ENCODE data around the gene NAT14.

Gene NAT14

DNA sequence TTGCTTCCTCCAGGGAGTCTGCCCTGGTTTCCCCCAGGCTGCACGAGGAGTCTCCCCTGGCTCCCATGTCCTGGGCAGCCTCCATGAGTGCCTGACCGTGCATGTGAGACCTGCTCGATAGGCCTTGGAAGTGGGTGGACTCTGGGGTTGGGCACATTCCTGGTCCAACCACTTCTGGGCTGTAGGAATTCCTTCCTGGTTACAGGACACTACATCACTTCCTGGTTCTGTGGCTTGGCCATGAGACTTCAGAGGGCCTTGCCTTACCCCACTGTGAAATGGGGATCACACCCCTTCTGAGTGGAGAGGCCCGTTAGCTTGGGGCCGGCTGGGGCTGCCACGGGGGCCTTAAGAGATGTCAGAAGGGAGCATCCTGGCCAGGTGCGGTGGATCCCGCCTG, 12.5 kb upstream of the NAT14 start:
- no peak for ATAC-seq

DNA sequence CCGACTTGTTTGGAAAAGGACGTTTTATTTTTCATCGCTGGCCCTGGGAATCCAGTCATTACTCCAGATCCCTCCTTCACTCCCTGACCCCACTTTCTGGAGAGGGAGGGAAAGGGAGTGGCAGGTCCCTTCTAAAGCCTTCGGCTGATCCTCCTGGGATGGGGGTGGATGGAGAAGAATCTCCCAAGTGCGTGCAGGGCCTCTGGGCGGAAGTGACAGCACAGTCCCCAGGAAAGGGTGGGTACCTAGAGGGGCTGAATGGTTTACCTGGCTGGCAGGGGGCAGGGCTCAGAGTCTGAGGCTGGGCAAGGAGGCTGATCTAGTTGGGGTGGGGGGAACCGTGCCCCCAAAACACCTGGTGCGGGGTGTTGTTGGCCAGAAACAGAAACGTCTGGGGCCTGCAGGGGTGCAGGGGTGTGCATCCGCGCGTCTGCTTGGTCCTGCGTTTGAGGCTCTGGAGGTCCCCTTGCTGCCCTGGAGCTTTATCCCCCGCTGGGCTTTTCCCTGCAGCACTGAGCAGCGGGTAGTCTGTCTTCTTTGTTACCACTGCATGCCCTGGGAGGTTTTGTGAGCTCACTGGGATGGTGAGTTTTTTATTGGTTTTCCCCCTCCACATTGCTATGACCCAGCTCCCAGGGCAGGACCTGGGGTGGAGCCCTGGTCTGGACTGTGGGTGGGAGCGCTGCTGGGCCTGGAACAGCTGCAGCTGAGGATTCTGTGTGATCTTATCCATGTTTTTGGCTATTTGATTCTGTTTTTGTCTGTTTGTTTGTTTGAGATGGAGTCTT, 11.6 kb upstream of the NAT14 start:
- no peak for ATAC-seq

DNA sequence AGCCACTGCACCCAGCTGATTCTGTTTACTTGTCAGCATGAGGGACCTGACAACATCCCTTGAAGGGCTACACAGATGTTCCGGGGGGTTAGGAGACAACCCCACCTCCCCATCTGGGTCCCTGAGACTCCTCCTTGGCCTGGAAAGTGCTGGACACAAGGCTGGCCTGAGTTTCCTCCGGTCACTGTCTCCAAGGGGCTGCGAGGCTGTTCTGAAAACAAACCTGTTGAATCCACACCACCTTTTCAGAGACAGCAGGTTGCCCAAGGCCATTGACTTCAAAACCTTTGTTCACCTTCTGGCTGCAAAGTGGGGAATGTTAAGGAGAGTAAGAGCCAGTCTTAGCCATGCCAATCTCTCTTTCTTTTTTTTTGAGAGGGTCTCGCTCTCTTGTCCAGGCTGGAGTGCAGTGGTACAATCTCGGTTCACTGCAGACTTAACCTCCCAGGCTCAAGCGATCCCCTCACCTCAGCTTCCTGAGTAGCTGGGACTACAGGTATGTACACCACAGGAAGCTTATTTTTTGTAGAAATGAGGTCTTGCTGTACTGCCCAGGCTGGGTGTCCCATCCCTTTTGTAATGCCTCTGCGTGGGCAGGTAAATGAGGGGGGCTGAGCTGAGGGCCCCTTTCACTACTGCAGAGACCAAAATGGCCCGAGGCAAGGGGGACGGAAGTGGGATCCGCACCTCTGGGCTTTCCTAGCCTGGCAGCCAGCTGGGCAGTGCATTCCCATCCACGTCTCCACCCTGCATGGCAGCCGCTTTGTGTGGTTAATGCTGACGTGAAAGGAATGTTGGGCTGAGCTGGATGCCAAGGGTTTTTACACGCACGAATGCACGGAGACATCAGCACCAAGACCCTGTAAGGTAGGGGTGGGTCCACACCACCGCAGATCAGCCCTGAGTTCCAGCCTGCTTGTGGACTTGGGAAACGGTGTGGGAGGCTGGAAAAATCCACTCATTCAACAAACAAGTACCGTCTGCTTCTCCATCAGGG, 10.4 kb upstream of the NAT14 start:
- ATAC-seq = no peak

DNA sequence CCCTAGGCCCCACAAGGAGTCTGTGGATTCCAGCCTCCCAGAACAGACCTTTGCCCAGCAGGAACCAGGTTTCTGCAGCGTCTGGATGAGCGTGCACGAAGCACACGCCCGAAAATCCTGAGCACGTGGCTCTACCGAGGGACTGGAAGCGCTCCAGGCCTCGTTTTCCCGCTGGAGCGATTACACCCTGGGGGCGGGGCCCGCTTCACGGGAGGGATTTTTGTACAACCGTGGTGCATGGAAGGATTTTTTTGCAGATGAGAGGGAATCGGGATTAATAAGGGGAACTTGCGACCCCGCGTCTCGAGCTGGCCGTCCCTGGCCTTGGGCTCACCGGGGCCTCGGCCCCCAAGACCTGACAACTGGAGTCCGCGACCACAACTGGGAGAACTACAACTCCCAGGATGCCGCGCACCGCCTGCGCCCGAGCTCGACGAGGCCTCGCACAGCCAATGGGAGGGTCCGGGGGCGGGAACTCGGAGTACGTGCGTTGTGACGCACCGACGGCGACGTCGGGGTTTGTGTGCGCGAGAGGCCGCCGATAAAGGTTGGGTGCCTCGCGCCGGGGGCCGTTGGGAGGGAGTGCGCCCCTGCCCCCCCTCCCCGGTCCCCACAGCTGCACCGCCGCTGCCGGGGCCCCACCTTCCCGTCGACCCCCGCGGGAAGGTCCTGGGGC, 8.8 kb upstream of the NAT14 start, which contains the start of gene ZNF628:
ZNF628 (plus strand) TSS at position 518 of the 676 bp plus-strand sequence. CDS start 3,294 bp downstream, outside the sequence.
- ATAC-seq = peak; percentile 97 to 98

- no peak for ATAC-seq
Observed at GRCh38 chr19:55477905-55478304, 7.1 kb upstream of the NAT14 start.

GRCh38 chr19:55478364-55478763, 6.6 kb upstream of the NAT14 start:
- ATAC-seq = no peak

GRCh38 chr19:55479045-55479444, 5.9 kb upstream of the NAT14 start:
- ATAC-seq = no peak

GRCh38 chr19:55479451-55480230, 5.3 kb upstream of the NAT14 start:
- no peak for ATAC-seq

DNA sequence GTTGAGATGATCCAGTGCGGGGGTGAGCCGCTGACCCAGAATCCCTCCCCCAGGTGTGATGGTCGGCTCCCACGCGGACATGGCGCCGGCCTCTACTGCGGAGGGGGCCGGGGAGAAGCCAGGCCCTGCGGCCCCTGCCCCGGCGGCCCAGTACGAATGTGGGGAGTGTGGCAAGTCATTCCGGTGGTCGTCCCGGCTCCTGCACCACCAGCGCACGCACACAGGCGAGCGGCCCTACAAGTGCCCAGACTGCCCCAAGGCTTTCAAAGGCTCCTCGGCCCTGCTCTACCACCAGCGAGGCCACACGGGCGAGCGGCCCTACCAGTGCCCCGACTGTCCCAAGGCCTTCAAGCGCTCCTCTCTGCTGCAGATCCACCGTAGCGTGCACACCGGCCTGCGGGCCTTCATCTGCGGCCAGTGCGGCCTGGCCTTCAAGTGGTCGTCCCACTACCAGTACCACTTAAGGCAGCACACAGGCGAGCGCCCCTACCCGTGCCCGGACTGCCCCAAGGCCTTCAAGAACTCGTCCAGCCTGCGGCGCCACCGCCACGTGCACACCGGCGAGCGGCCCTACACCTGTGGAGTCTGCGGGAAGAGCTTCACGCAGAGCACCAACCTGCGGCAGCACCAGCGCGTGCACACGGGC, 3.7 kb upstream of the NAT14 start:
- no peak for ATAC-seq

- ATAC-seq = no peak
Observed at GRCh38 chr19:55481794-55482155, 3.2 kb upstream of the NAT14 start.

- no peak for ATAC-seq
Observed at GRCh38 chr19:55482156-55482961, 2.6 kb upstream of the NAT14 start.

- ATAC-seq = no peak
Observed at GRCh38 chr19:55482967-55483705, 1.9 kb upstream of the NAT14 start.

GRCh38 chr19:55483706-55484592, 1.0 kb upstream of the NAT14 start:
- ATAC-seq = no peak

DNA sequence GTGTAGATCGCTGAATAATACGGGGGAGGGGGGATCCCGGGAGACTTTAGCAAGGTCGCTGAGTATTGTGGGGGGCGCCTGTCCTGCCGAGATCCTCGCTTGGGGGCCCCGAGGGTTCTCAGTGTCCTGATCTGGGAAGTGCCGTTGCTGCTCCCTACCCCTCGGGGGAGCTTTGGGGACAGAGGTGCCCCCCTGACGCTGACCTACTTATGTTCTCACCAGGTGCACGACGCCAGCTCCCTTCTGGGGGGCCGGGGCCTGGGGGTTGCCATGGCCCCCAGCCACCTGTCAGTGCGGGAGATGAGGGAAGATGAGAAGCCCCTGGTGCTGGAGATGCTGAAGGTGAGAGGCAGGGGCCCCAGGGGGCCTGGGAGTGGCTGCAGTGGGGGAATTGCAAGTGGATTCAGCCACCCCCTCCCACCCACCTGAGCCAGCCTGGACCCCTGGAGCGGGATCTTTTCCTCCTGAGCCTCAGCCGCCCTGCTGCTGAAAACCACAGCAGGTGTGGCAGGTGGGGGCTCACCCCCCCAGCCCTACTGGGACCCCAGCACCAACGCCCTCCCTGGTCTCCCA, 537 bp downstream of the NAT14 start:
- no peak for ATAC-seq

GRCh38 chr19:55486043-55486970, 1.3 kb downstream of the NAT14 start:
- no peak for ATAC-seq

- ATAC-seq = peak; percentile 40 to 55
Observed at GRCh38 chr19:55486971-55487923, 2.3 kb downstream of the NAT14 start.
